PC-3 (cell line): ENCODE results near the gene PCYT2. TPM values are rescaled to one million over a fixed set of nuclear protein-coding genes. Genes with fewer than 3 reads are reported as not detected.

ENCODE experiments used
- ATAC-seq: fragments of 200-7000 bp; cut with Tn5 transposase; 2 replicates; pipeline ENCODE4 v1.9.1; 2020; ENCODE audit warnings: mild to moderate bottlenecking, moderate library complexity
- BruUV-seq: library from RNA; stranded (reverse); fragments of 400-500 nt; replicated peaks from 2 replicates; lab custom pipeline; 2021; lab: Mats Ljungman, UMichigan
- CTCF ChIA-PET: fragments of 300-600 bp; sonication (Branson Sonifier 250); formaldehyde crosslinking; loops from one replicate; lab custom pipeline; 2022; ENCODE audit warnings: antibody characterized with exemption; lab: Charles Lee
- POLR2A ChIA-PET: fragments of 300-600 bp; sonication (Branson Sonifier 250); formaldehyde crosslinking; loops from one replicate; lab custom pipeline; 2022; ENCODE audit warnings: antibody characterized with exemption; ENCODE audit not compliant: unreplicated experiment; lab: Charles Lee
- DNase-seq: peaks from one replicate; pipeline ENCODE4 v3.0.0-alpha.2; 2015
- H2AFZ ChIP-seq: fragments of 300-600 bp; sonication (generic); 2 replicates; pipeline ENCODE4 v1.6.0; 2016; ENCODE audit warnings: antibody characterized with exemption, low read length
- H3F3A ChIP-seq: fragments of 300-600 bp; sonication (generic); one replicate; pipeline ENCODE4 v1.6.0; 2017; ENCODE audit warnings: antibody characterized with exemption, low read length, control low read depth, mild to moderate bottlenecking; ENCODE audit not compliant: unreplicated experiment
- H3K27ac ChIP-seq: fragments of 300-600 bp; sonication (generic); 2 replicates; pipeline ENCODE4 v1.5.1; 2016; ENCODE audit warnings: mild to moderate bottlenecking, low read length
- H3K27me3 ChIP-seq: fragments of 300-600 bp; sonication (generic); 2 replicates; pipeline ENCODE4 v1.6.1; 2016; ENCODE audit warnings: low read length, mixed read lengths
- H3K36me3 ChIP-seq: fragments of 300-600 bp; sonication (generic); 2 replicates; pipeline ENCODE4 v1.6.1; 2016; ENCODE audit warnings: low read depth, mixed run types, low read length, mixed read lengths
- H3K4me1 ChIP-seq: fragments of 300-600 bp; sonication (generic); 2 replicates; pipeline ENCODE4 v1.5.1; 2016; ENCODE audit warnings: low read length; ENCODE audit not compliant: insufficient read depth
- H3K4me2 ChIP-seq: fragments of 300-600 bp; sonication (generic); 2 replicates; pipeline ENCODE4 v1.6.0; 2016; ENCODE audit warnings: low read length
- H3K4me3 ChIP-seq: fragments of 300-600 bp; sonication (generic); 2 replicates; pipeline ENCODE4 v1.5.1; 2016; ENCODE audit warnings: mild to moderate bottlenecking, low read length, mixed read lengths
- H3K79me2 ChIP-seq: fragments of 300-600 bp; sonication (generic); 2 replicates; pipeline ENCODE4 v1.6.1; 2017; ENCODE audit warnings: low read length, mixed read lengths
- H3K9ac ChIP-seq: fragments of 300-600 bp; sonication (generic); 2 replicates; pipeline ENCODE4 v1.6.0; 2016; ENCODE audit warnings: mild to moderate bottlenecking, low read length
- H3K9me2 ChIP-seq: fragments of 300-600 bp; sonication (generic); replicated peaks from 2 replicates; pipeline ENCODE4 v1.6.1; 2016; ENCODE audit warnings: mixed run types, low read length, mixed read lengths
- H3K9me3 ChIP-seq: fragments of 300-600 bp; sonication (generic); 2 replicates; pipeline ENCODE4 v1.6.1; 2016; ENCODE audit warnings: low read length, mixed read lengths
- H4K20me1 ChIP-seq: fragments of 300-600 bp; sonication (generic); 2 replicates; pipeline ENCODE4 v1.6.1; 2016; ENCODE audit warnings: low read length, mixed read lengths
- EZH2 ChIP-seq: fragments of 300-600 bp; sonication (generic); IDR thresholded peaks from one replicate; pipeline ENCODE4 v1.6.1; 2017; ENCODE audit warnings: antibody characterized with exemption, mild to moderate bottlenecking, low read length; ENCODE audit not compliant: unreplicated experiment
- EZH2phosphoT487 ChIP-seq: fragments of 300-600 bp; sonication (generic); IDR thresholded peaks from 2 replicates; pipeline ENCODE4 v1.6.1; 2018; ENCODE audit warnings: mild to moderate bottlenecking, antibody characterized with exemption, low read length, borderline replicate concordance
- intact Hi-C: fragments of 100-400 bp; cut with micrococcal nuclease; formaldehyde crosslinking; loops from 2 replicates; pipeline ENCODE4 v1.9.0; 2023
- total RNA-seq: library from RNA; depleted of rRNA; stranded (reverse); fragments of >200 nt; gene quantifications from 2 replicates; pipeline ENCODE4 v1.2.3, GENCODE V29; 2014
- TF ChIP-seq, protein P1 (sequence below): fragments of 300-600 bp; sonication (generic); conservative IDR thresholded peaks from 2 replicates; pipeline ENCODE4 v1.5.1; 2017; ENCODE audit warnings: antibody characterized with exemption, low read depth, mild to moderate bottlenecking, low read length

Gene PCYT2
- total RNA-seq, 1 experiment from 2014 or later, result 33.3 TPM

DNA sequence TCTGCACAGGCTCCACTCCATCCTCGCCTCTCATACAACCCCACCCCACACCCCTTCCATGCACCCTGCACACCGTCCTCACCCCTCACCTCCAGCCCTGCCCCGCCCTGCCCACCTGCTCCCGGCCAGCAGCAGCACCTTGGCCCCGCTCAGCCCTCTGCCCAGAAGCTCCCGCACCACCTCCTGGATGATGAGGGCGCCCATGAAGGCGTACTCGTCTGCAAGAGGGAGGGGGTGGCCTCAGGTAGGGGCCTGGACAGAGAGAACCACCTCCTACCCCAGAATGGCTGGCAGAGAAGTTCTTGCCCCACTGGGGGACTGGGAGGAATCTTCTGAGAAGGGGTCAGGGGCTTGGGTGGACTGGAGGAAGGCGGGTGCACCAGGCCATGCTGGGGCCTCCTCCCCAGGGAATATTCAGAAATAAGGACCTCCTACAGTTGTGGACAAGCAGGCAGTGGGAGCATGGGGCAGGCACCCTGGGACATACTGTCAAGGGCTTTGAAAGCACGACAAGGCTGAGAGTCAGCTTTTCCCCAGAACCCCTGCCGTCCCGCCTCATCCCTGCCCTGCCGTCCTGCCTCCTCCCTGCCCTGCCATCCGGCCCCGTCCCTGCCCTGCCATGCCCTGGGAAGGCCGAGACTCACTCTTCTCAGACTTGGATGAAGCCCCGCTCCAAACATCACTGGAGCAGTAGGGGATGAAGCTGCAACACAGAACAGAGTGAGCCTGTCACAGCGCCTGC lies 46.7 kb upstream of the PCYT2 start:
- Histone ChIP-seq H2AFZ (no peak overlapping the region), H3K4me2 (no peak overlapping the region), H3K9ac (no peak overlapping the region), H3K4me1 (no peaks in the 10 kb centered on the region), H3K79me2 (no peaks in the 10 kb centered on the region), H3K27ac (no peak overlapping the region), H3K9me3 (no peaks in the 10 kb centered on the region), H4K20me1 (no peaks in the 10 kb centered on the region), H3K36me3 (no peaks in the 10 kb centered on the region), H3K9me2 (no peaks in the 10 kb centered on the region), H3K4me3 (no peak overlapping the region), H3F3A (no peaks in the 10 kb centered on the region), H3K27me3 (peaks cover 22% of the 10 kb centered on the region)
- CTCF ChIA-PET, result no interaction called here
- intact Hi-C loops, result no loop called here
- POLR2A ChIA-PET, result no interaction called here
- TF ChIP-seq, protein P1, sequence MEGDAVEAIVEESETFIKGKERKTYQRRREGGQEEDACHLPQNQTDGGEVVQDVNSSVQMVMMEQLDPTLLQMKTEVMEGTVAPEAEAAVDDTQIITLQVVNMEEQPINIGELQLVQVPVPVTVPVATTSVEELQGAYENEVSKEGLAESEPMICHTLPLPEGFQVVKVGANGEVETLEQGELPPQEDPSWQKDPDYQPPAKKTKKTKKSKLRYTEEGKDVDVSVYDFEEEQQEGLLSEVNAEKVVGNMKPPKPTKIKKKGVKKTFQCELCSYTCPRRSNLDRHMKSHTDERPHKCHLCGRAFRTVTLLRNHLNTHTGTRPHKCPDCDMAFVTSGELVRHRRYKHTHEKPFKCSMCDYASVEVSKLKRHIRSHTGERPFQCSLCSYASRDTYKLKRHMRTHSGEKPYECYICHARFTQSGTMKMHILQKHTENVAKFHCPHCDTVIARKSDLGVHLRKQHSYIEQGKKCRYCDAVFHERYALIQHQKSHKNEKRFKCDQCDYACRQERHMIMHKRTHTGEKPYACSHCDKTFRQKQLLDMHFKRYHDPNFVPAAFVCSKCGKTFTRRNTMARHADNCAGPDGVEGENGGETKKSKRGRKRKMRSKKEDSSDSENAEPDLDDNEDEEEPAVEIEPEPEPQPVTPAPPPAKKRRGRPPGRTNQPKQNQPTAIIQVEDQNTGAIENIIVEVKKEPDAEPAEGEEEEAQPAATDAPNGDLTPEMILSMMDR, result no peak
- TF ChIP-seq EZH2 (no peak), EZH2phosphoT487 (no peak)
- BruUV-seq, result no TSS peak
- DNase-seq, result no peak
- ATAC-seq, result no peak

DNA sequence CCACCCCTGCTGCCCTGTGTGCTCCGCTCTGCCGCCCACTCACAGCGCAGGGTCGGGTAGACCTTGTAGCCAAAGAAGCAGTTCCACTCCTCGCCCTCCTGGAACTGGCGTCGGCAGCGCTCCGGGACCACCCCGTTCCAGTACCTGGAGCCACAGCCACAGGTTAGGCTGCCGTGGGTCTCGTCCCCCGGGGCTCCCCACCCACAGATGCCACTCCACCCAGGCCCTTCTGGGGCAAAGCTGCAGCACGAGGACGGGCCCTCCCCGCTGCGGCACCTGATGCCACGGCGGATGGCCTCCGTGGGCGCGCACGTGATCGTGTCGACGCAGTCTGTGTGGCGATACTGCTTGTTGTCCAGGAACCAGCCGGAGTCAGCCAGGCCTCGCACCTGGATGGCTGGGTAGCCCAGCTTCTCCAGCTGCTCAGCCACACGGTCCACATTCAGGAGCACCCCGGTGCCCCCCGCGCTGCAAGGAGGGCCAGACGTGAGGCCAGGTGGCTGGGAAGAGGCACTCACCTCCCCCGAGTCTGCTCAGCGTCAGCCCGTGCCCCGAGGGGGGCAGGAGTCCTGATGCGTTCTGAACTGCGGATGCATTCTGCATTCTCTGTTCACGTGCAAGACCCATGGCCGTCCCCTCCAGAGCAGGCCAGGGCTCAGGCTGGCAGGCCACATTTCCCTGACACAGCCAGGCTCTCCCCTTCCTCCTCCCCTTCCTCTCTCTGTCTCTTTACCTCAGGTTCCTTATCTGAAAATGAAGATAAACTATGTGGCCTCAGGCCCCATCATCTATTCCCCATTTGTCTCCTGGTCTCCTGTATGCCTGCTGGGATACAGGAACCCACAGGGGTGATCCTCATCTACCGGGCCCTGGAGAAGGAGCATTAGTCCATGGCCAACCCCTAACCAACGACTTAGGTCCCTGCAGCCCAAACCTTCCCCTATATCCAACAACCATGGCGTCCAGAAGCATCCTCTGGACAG lies 45.7 kb upstream of the PCYT2 start:
- Histone ChIP-seq H3K27me3 (peaks cover 22% of the 10 kb centered on the region), H3K9ac (no peak overlapping the region), H3K4me3 (no peak overlapping the region), H3K27ac (no peak overlapping the region), H4K20me1 (no peaks in the 10 kb centered on the region), H3K4me2 (no peak overlapping the region), H3K79me2 (no peaks in the 10 kb centered on the region), H3K9me3 (no peaks in the 10 kb centered on the region), H3K36me3 (no peaks in the 10 kb centered on the region), H3K4me1 (no peaks in the 10 kb centered on the region), H2AFZ (no peak overlapping the region), H3K9me2 (no peaks in the 10 kb centered on the region), H3F3A (no peaks in the 10 kb centered on the region)
- TF ChIP-seq, protein P1, result no peak
- TF ChIP-seq EZH2, result no peak
- TF ChIP-seq EZH2phosphoT487, result no peak
- intact Hi-C loops, result no loop called here
- CTCF ChIA-PET, result no interaction called here
- POLR2A ChIA-PET, result no interaction called here
- no peak for ATAC-seq
- no TSS peak for BruUV-seq
- DNase-seq, result no peak
